D721Med (cell line): Measurements from ENCODE around the gene LYPD4.
"Not testable (repeated sequence)": the region's sequence is repeated elsewhere in the genome, so short reads cannot be mapped to it uniquely, and the experiment has no call there.

Source experiments
- DNase-seq: peaks from one replicate; pipeline ENCODE4 v3.0.0; 2011; ENCODE audit warnings: low spot score; ENCODE audit not compliant: insufficient read length
- FAIRE-seq: peaks from 2 replicates; lab custom pipeline; 2011; peaks lifted over from hg19 to GRCh38; lab: Jason Lieb, UNC
- CTCF ChIP-seq: IDR thresholded peaks from 2 replicates; pipeline ENCODE4 v1.5.1; 2012; ENCODE audit warnings: mild to moderate bottlenecking, control low read depth; ENCODE audit not compliant: insufficient read depth; ENCODE audit errors: missing control alignments

LYPD4 gene

GRCh38 chr19:41879080-41879479 lies 34.6 kb upstream of the LYPD4 start:
- FAIRE-seq (no peak), DNase-seq (no peak)
- TF ChIP-seq CTCF: no peak

GRCh38 chr19:41877916-41878905 lies 33.7 kb upstream of the LYPD4 start:
- no peak for FAIRE-seq
- no peak for TF ChIP-seq CTCF
- no peak for DNase-seq

GRCh38 chr19:41876847-41877832 lies 32.7 kb upstream of the LYPD4 start, which contains the start of gene CD79A:
TSS of gene CD79A (plus strand) at chr19:41877279. CDS start at chr19:41877305, 26 bp downstream.
- no peak for TF ChIP-seq CTCF
- FAIRE-seq (no peak), DNase-seq (no peak)

GRCh38 chr19:41875973-41876372 lies 31.5 kb upstream of the LYPD4 start:
- not testable (repeated sequence) for FAIRE-seq, DNase-seq

- TF ChIP-seq CTCF: peak; percentile 58
- DNase-seq (peak; percentile 51), FAIRE-seq (no peak)
Observed at GRCh38 chr19:41872775-41873647, 28.5 kb upstream of the LYPD4 start.

GRCh38 chr19:41872384-41872774 lies 27.9 kb upstream of the LYPD4 start:
- FAIRE-seq (no peak), DNase-seq (no peak)
- no peak for TF ChIP-seq CTCF
